OCI-LY1 (cell line): ENCODE measurements around the gene DMWD.

Experiments used
- H2AFZ ChIP-seq: fragments of 200-600 bp; sonication (generic), shearing (Covaris generic); 2 replicates; pipeline ENCODE4 v1.6.0; 2014; ENCODE audit warnings: antibody characterized with exemption, mild to moderate bottlenecking, low read length
- H3F3A ChIP-seq: fragments of 200-600 bp; sonication (generic), shearing (Covaris generic); 2 replicates; pipeline ENCODE4 v1.6.0; 2014; ENCODE audit warnings: mild to moderate bottlenecking, antibody characterized with exemption, low read length, moderate library complexity; ENCODE audit not compliant: insufficient read depth
- H3K27ac ChIP-seq: fragments of 200-600 bp; sonication (generic); 2 replicates; pipeline ENCODE4 v1.5.1; 2014; ENCODE audit warnings: low read length, mixed run types, mild to moderate bottlenecking, low read depth; ENCODE audit not compliant: poor library complexity, severe bottlenecking
- H3K27me3 ChIP-seq: fragments of 200-600 bp; sonication (generic); 2 replicates; pipeline ENCODE4 v1.6.0; 2014; ENCODE audit warnings: antibody characterized with exemption, mild to moderate bottlenecking, low read length, moderate library complexity; ENCODE audit not compliant: insufficient read depth
- H3K36me3 ChIP-seq: fragments of 200-600 bp; sonication (generic); 2 replicates; pipeline ENCODE4 v1.6.1; 2014; ENCODE audit warnings: mild to moderate bottlenecking, antibody characterized with exemption, low read length, moderate library complexity, mixed read lengths; ENCODE audit not compliant: insufficient read depth
- H3K4me1 ChIP-seq: fragments of 200-600 bp; sonication (generic); 2 replicates; pipeline ENCODE4 v1.5.1; 2014; ENCODE audit warnings: mild to moderate bottlenecking, low read length, moderate library complexity; ENCODE audit not compliant: insufficient read depth, severe bottlenecking
- H3K4me2 ChIP-seq: fragments of 200-600 bp; sonication (generic), shearing (Covaris generic); 2 replicates; pipeline ENCODE4 v1.6.1; 2014; ENCODE audit warnings: low read length
- H3K4me3 ChIP-seq: fragments of 200-600 bp; sonication (generic); 2 replicates; pipeline ENCODE4 v1.5.1; 2014; ENCODE audit warnings: low read length, low read depth, mild to moderate bottlenecking, mixed read lengths; ENCODE audit not compliant: poor library complexity, severe bottlenecking
- H3K79me2 ChIP-seq: fragments of 200-600 bp; shearing (Covaris generic); 2 replicates; pipeline ENCODE4 v1.6.1; 2016; ENCODE audit warnings: mixed run types, low read length, mixed read lengths; ENCODE audit not compliant: insufficient read depth
- H3K9ac ChIP-seq: fragments of 200-600 bp; sonication (generic), shearing (Covaris generic); 2 replicates; pipeline ENCODE4 v1.6.1; 2014; ENCODE audit warnings: mild to moderate bottlenecking, low read length, mixed read lengths
- H3K9me2 ChIP-seq: fragments of 200-600 bp; sonication (generic), shearing (Covaris generic); 2 replicates; pipeline ENCODE4 v1.6.1; 2014; ENCODE audit warnings: low read depth, mild to moderate bottlenecking, low read length, mixed read lengths
- H3K9me3 ChIP-seq: fragments of 200-600 bp; shearing (Covaris generic); 2 replicates; pipeline ENCODE4 v1.6.1; 2014; ENCODE audit warnings: low read length, mixed read lengths
- H4K20me1 ChIP-seq: fragments of 200-600 bp; sonication (generic), shearing (Covaris generic); 2 replicates; pipeline ENCODE4 v1.6.0; 2016; ENCODE audit warnings: mild to moderate bottlenecking, low read length; ENCODE audit not compliant: insufficient read depth
- CTCF ChIP-seq: fragments of 200-600 bp; sonication (generic), shearing (Covaris generic); IDR thresholded peaks from 2 replicates; pipeline ENCODE4 v1.5.1; 2017; ENCODE audit warnings: mild to moderate bottlenecking, antibody characterized with exemption, low read length, moderate library complexity, mixed read lengths
- EZH2 ChIP-seq: fragments of 200-600 bp; sonication (generic), shearing (Covaris generic); IDR thresholded peaks from 2 replicates; pipeline ENCODE4 v1.8.0; 2017; ENCODE audit warnings: borderline replicate concordance, mixed run types, mild to moderate bottlenecking, antibody characterized with exemption, low read length, moderate library complexity, mixed read lengths

Gene DMWD

GRCh38 chr19:45828945-45829344, 36.3 kb upstream of the DMWD start:
- Histone ChIP-seq H4K20me1 (no peaks in the 10 kb centered on the region), H3K27ac (no peak overlapping the region), H3K4me2 (no peak overlapping the region), H2AFZ (no peak overlapping the region), H3F3A (no peaks in the 10 kb centered on the region), H3K36me3 (peaks cover 86% of the 10 kb centered on the region), H3K4me1 (peaks cover 14% of the 10 kb centered on the region), H3K9me3 (no peaks in the 10 kb centered on the region), H3K79me2 (no peaks in the 10 kb centered on the region), H3K9me2 (no peaks in the 10 kb centered on the region), H3K27me3 (no peaks in the 10 kb centered on the region), H3K4me3 (no peak overlapping the region), H3K9ac (no peak overlapping the region)
- no peak for TF ChIP-seq EZH2
- TF ChIP-seq CTCF: no peak

- Histone ChIP-seq H3K9me3 (no peaks in the 10 kb centered on the region), H2AFZ (no peak overlapping the region), H3K4me1 (peaks cover 18% of the 10 kb centered on the region), H3K4me3 (no peak overlapping the region), H3F3A (no peaks in the 10 kb centered on the region), H3K27me3 (no peaks in the 10 kb centered on the region), H3K4me2 (no peak overlapping the region), H3K79me2 (no peaks in the 10 kb centered on the region), H3K27ac (no peak overlapping the region), H3K9me2 (no peaks in the 10 kb centered on the region), H4K20me1 (no peaks in the 10 kb centered on the region), H3K36me3 (peaks cover 84% of the 10 kb centered on the region), H3K9ac (no peak overlapping the region)
- TF ChIP-seq CTCF: no peak
- TF ChIP-seq EZH2: no peak
Observed at GRCh38 chr19:45828523-45828922, 35.9 kb upstream of the DMWD start.

- Histone ChIP-seq H3K4me1 (peaks cover 27% of the 10 kb centered on the region), H3K9me2 (no peaks in the 10 kb centered on the region), H3K9ac (no peak overlapping the region), H3K4me3 (no peak overlapping the region), H3K27ac (no peak overlapping the region), H3K27me3 (no peaks in the 10 kb centered on the region), H3F3A (no peaks in the 10 kb centered on the region), H2AFZ (no peak overlapping the region), H3K36me3 (peaks cover 88% of the 10 kb centered on the region), H3K4me2 (no peak overlapping the region), H3K9me3 (no peaks in the 10 kb centered on the region), H3K79me2 (no peaks in the 10 kb centered on the region), H4K20me1 (no peaks in the 10 kb centered on the region)
- TF ChIP-seq CTCF (no peak), EZH2 (no peak)
Observed at GRCh38 chr19:45827459-45828093, 34.9 kb upstream of the DMWD start.
